GM18873 (cell line): Measurements from ENCODE around the gene VGLL4.

Source experiments
- ATAC-seq: cut with Tn5 transposase; IDR thresholded peaks from one replicate; pipeline ENCODE4 v1.9.1; 2021; ENCODE audit warnings: mild to moderate bottlenecking, moderate library complexity, moderate number of reproducible peaks; ENCODE audit not compliant: unreplicated experiment, low FRiP score

Gene VGLL4

DNA sequence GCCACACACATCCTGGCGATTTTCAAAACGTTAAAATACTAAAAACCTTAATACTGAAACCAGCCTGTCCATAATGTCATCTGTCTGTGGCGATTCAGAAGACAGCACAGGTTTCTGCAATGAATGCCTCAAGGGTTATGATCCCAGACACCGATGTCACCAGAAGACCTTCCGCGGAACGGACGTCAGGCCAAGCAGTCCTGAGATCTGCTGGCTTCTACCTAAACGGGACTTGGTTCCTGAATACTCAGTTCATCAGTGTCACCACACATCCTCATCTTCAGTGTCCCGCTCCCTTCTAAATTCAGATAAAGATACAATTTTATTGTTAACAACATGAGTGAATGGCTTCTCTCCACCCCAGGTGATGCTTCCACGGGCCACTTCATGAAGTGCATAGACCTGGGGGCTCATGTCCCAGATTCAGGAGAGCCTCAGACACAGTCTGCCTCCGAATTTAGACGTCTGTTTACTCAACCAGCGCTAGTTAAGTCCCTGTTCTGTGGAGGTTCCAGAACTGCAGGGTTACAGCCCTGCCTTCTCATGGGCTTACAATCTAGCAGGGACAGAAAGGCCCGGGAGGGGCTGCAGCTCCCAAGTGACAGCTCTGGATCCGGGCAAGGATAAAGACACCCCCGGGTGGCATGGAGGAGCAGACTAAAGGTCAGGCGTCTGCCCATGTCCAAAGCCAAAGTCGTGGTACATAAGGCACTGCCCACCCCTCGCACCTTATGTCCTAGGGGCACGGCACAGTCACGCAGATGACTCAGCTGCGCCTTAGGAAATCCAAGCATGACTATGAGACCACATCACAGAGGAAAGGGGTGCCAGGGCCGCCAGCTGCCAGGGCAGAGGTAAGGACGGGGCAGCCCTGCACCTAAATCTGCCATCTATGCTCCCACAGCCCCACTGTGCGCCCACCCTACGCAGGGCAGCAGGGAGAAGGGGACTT, 75.9 kb downstream of the VGLL4 start:
- no peak for ATAC-seq

GRCh38 chr3:11566916-11567315, 76.8 kb downstream of the VGLL4 start:
- ATAC-seq = no peak

DNA sequence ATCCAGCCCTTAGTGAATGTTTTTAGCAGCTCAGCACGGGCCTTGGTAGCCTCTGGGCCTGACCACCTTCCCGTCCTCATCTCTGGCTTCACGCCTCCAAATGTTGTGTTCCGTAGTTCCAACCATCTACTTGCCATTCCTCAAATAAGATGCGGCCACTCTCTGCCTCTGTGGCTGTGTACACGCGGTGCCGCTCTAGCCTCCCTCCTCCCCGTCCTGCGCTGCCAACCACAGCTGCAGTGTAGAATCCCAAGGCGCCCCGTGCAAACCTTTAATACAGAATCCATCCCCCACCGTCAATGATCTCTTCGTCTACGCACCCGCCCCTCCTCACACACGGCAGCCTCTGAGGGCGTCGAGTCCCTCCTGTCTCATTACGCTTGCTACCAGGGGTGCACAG, 77.2 kb downstream of the VGLL4 start:
- no peak for ATAC-seq

DNA sequence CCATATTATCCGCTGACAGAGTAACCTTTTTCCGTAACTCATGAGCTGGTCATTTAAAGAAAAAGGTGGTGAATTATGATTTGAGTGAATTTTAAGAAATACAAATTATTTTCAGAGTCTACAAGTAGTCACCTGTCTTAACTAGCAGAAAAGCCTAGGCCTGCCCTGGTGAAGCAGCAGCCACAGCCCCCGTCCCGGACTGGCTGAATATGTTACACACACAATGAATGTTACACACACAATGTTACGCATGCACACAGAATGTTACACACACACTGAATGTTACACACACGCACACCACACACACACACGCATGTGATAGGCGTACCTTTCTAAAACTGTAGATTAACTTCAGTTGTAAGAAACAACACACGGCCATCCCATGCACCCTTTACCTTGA, 77.8 kb downstream of the VGLL4 start:
- no peak for ATAC-seq

DNA sequence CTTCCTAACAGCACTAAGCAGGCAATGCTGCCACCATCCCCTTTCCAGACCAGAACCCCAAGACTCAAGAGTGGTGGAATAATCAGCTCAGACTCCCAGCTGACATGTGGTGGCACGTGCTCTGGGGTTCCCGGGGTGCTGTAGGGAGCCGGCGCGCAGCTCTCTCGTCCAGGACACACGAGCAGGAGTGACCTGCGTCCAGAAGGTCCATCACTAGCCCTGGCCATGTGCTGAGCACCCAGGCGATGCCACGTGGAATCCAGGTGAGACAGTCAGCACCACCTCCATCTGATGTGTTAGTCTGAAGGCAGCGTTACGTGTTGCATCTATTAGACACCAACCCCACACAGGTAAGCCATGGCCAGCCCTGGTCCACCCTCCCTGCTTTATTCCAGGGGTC, 78.2 kb downstream of the VGLL4 start:
- no peak for ATAC-seq

GRCh38 chr3:11565072-11565471, 78.6 kb downstream of the VGLL4 start:
- ATAC-seq = no peak

DNA sequence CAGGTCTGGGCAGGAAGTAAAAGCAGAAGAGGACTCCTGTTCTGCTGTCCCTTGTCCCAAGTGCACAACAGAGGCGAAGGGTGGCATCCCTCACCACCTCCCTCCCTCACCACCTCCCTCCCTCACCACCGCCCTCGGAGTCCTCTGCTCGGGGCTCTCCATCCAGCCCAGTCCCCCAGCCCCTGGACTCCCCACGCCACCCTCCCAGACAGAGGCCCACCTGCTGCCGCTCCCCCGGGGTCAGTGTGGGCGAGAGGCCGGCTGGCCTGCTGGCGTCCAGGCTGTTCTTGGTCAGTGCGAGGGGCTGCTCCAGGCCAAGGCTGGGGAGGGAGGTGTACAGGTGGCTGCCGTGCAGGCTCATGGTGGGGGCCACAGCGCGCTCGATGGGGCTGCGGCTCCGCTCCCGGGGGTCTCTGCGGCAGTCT, 79.1 kb downstream of the VGLL4 start:
- ATAC-seq = no peak

GRCh38 chr3:11563865-11564185, 79.9 kb downstream of the VGLL4 start:
- no peak for ATAC-seq

DNA sequence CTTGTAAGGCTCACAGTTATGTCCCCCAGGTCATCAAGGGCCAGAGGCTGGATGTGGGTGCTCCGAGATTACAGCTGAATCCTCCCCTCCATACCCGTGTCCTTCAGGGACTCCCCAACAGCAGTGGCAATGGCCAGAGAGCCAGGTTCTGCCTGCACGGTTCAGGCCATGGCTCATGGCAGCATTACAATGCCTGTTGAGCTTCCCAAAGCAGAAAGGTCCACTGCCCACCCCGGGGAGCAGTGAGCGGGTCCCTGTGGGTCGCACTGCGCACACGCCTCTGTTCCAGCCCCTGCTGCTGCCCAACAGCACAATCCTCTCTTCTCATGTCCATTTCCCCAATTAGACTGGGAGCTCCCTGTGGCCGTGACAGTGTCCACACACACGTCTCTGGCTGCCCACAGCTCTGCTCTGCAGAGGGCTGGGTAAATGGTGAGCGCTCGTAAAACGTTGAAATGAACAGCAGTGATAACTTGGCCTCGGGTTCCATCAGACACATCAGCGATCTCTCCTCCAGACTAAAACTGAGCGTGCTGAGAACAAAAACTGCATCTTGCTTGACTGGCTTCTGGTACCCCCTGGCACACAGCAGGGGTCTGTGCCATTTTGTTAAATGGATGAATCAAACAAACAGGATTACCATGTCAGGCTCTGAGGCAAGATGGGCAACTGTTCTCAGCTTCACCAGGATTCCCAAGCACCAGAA, 80.4 kb downstream of the VGLL4 start:
- ATAC-seq = no peak

DNA sequence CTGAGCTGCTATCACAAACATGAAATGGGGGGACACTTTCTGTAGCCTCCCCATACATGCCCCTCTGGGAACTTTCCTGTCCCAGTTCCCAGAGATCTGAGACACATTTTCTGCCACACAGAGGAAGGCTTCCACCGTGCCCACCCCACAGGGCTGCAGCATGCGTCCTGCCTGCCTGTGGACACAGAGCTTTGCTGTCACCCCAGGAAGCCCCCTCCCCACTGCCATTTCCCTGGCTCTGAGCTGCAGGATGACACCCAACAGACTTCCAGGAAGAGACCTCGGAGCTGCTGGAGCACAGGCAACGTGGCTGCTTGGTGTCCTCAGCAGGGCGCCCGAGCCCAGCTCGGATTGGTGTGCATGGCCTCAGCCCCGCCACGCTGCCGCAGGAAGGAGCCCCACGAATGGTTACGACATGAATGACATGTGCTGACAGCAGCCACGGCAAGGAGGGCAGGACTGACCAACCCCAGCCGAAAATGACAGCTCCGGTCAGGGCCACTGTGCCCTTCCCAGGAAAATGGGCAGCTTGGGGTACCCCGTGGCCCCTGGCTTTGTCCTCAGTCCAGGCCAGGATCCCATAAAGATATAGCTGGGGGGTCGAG, 81.3 kb downstream of the VGLL4 start:
- no peak for ATAC-seq

DNA sequence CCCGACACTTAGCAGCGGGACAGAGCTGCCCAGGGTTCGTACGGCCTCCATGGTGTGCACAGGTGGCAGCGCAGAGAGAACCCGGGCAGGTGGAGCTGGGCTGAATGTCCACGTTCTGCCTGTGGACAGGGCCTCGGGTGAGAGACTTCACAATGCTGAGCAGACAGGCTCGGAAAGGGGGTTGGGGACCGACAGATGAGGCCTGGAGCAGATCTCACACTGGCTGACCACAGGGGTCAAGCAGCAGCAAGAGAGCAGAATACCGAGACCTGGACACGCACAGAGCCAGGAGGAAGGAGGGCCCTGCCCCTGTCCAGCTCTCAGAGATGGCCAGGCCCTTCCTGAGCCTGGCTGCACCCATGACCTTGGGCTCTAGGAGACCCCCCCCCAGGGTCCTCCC, 83.0 kb downstream of the VGLL4 start:
- no peak for ATAC-seq

GRCh38 chr3:11559816-11560633, 83.7 kb downstream of the VGLL4 start:
- no peak for ATAC-seq

DNA sequence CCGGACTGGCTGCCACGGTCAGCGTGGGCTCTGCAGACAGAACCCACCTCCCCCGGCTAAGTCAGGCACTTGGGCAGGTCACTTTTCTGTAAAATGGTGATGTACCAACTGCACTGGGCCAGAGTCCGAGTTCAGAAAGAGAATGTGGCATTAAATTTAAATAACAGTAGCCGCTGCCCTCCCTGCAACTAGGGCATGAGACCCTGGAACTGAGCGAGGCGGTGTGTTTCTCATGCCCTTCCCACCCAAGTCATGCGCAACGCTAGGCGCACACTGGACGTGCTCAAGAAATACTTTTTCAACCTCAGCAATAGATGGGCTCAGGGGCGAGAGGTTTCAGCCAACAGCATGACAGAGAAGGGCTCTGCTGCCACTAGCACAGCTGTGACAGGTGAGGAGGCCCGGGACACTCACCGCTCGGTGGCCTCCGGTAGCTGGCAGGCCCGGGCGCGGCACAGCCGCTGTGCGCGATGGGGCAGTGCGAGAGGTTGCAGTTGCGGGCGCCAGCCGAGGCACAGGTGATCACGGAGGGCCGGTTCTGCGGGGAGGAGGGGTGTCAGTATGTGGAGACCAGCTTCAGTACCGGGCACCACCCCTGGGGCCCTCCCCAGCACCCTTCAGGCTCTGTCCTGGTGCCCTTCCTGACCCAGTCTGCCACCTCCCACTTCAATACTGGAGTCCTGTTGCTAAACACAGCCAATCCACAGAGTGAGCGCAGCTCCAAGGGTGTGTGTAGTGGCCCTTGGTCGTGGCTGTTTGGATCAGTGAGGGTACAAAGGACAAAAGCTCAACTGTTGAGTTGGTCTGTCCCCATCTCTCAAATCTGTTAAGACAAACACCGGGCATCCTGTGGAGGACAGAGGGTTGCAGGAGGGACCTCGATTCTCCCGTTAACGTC, 84.5 kb downstream of the VGLL4 start:
- no peak for ATAC-seq

GRCh38 chr3:11558411-11558903, 85.3 kb downstream of the VGLL4 start:
- ATAC-seq = no peak

DNA sequence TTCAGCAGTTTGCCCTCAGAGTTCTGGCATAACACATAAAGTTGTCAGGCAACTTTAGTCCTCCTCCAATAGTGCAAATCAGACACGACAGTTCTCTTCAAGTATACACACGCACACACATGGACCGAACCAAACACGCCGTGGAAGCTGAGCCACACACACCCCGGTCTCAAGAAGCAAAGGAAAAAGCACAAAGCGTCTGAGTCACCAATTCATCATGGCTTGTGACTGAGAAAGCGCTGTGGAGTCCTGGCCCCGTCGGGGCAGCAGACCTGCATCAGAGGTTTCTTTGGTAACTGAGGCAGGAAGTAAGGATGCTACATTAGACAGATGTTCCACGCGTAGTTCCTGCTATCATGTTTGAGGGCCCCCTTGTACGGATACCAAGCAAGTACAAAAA, 85.7 kb downstream of the VGLL4 start:
- no peak for ATAC-seq

- no peak for ATAC-seq
These were observed 86.7 kb downstream of the VGLL4 start for GRCh38 chr3:11556851-11557644.

- ATAC-seq = no peak
These were observed 87.7 kb downstream of the VGLL4 start for GRCh38 chr3:11555881-11556633.

DNA sequence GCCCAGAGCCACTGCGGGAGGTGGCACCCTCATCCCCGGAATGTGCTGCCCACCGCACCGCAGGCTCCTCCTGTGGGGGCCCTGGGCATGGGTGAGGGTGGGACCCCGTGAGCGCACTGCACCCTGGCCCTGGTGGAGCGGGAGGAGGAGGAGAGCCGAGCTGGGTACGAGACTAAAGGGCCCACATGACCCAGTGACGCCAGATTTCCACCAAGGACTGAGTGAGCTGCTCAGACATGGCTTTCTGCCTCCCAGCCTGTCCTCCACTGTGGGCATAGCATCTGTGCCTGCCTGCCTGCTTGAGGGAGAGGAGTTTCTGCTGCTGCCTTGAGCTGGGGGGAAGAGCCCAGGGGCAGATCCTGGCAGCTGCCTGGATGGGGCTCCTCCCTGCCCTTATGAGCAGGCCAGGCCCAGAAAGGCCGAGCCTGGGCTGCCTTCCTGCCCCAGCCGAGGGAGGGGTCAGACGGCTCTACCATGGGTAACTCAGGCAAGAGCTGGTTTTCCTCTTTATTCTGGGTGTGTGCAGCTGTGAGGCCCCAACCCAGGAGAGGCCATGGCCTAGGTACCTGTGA, 88.4 kb downstream of the VGLL4 start:
- no peak for ATAC-seq
